ENCODE measurements around the gene CD9. TPM values are rescaled to one million over a fixed set of nuclear protein-coding genes. Genes with fewer than 3 reads are reported as not detected.

Gene CD9, protein sequence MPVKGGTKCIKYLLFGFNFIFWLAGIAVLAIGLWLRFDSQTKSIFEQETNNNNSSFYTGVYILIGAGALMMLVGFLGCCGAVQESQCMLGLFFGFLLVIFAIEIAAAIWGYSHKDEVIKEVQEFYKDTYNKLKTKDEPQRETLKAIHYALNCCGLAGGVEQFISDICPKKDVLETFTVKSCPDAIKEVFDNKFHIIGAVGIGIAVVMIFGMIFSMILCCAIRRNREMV
- 100 to 1,000 TPM; 349 to 416 (median 399) TPM for total RNA-seq

GRCh38 chr12:6200256-6201212 is at the start of gene CD9:
TSS of gene CD9 (plus strand) at chr12:6200400. CDS start at chr12:6200500, 100 bp downstream.
- no peak for DNase-seq (ENCODE audit: extremely low spot score)
- peaks cover 50 to 83% (median 80%) of the 10 kb centered on the region in 4 donors for H3K4me1 ChIP-seq
- WGBS, result 4% methylated on average over 33 of the region's 81 CpGs
- peak within 1 kb of the TSS; percentile 94 to 100 (median 98) for H3K27ac ChIP-seq (replicated peaks in 1 of 4)
- no peaks in the 10 kb centered on the region for H3K36me3 ChIP-seq
- peak within 1 kb of the TSS; percentile 78 to 100 (median 98) for H3K4me3 ChIP-seq
- intact Hi-C loops (cut with DNase I), result loop anchor here (2.0 kb wide), 1 partner anchor 30 kb away; no protein-coding TSS in a partner anchor
- TF ChIP-seq POLR2A (IDR thresholded peaks at IDR 0.05; ENCODE audit: low read depth), result peak; percentile 47
- peak; percentile 83 to 96 for TF ChIP-seq POLR2AphosphoS5 (IDR thresholded peaks at IDR 0.05)
- TF ChIP-seq, protein P1, sequence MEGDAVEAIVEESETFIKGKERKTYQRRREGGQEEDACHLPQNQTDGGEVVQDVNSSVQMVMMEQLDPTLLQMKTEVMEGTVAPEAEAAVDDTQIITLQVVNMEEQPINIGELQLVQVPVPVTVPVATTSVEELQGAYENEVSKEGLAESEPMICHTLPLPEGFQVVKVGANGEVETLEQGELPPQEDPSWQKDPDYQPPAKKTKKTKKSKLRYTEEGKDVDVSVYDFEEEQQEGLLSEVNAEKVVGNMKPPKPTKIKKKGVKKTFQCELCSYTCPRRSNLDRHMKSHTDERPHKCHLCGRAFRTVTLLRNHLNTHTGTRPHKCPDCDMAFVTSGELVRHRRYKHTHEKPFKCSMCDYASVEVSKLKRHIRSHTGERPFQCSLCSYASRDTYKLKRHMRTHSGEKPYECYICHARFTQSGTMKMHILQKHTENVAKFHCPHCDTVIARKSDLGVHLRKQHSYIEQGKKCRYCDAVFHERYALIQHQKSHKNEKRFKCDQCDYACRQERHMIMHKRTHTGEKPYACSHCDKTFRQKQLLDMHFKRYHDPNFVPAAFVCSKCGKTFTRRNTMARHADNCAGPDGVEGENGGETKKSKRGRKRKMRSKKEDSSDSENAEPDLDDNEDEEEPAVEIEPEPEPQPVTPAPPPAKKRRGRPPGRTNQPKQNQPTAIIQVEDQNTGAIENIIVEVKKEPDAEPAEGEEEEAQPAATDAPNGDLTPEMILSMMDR (IDR thresholded peaks at IDR 0.05), result no peak
- no peak for TF ChIP-seq EP300 (IDR thresholded peaks at IDR 0.05)
- H3K9me3 ChIP-seq, result no peaks in the 10 kb centered on the region
- no peaks in the 10 kb centered on the region for H3K27me3 ChIP-seq

DNA sequence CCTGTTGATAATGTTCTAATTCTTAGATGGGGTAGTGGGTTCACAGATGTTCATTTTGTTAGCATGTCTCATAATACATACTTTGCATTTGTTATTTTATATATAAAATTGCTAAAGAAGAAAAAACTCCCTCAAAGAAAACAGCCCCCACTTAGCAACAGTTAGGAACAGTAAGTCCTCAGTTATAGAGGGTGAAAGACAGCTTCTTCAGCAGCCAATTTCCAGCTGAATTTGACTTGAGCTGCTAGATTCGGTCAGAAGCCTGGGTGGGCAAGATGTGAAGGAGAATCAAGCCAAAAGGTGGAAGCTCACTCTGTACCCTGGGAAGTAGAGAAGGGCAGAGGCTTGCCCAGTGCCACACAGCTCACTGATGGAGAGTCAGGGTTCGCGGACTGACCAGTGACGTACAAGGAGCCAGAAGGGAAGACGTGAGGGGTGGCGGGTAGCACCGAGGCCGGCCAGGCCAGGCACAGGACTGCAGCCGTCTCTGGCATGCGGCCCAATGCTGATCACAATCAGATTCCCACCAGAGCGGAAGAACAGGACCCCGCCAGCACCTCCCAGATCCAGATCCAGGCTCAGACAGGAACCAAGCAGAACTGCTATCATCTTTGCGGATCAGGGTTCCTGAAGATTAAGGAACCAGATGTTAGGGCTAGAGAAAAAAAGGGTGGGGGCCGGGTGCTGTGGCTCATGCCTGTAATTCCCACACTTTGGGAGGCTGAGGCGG is 45.3 kb upstream of the CD9 start:
- no peak for DNase-seq (ENCODE audit: extremely low spot score)
- TF ChIP-seq POLR2A (IDR thresholded peaks at IDR 0.05; ENCODE audit: low read depth) (no peak), POLR2AphosphoS5 (IDR thresholded peaks at IDR 0.05) (peak; percentile 35 to 52)
- H3K36me3 ChIP-seq, result no peaks in the 10 kb centered on the region
- intact Hi-C loops (cut with DNase I), result no loop called here
- no peaks in the 10 kb centered on the region for H3K9me3 ChIP-seq
- H3K4me1 ChIP-seq, result peaks cover 0 to 7% (median 0%) of the 10 kb centered on the region in 4 donors
- H3K4me3 ChIP-seq, result no peak overlapping the region
- no peaks in the 10 kb centered on the region for H3K27me3 ChIP-seq
- 87% methylated on average over 14 of the region's 15 CpGs for WGBS
- peak overlapping the region in 2 of 4 donors; percentile 49 to 58 for H3K27ac ChIP-seq (replicated peaks in 1 of 4)

DNA sequence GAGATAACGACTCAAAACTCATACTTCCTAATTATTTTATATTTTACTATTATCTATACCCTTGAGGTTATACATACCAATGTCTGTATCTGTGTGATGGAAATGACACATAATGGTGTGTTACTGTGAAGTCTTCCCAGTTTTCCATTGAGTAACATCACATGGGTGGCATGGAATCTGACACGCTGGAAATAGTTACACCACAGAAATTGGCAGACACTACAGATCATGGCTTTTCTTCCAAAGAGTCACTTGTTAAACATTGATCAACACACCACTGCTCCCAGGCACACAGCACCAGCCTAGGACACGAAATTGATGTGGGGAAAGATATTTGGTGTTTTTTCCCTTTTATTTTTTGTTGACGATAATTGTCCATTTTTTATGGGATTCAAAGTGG is 42.7 kb upstream of the CD9 start:
- Histone ChIP-seq H3K4me1 (peaks cover 10 to 16% (median 11%) of the 10 kb centered on the region in 4 donors), H3K27ac (replicated peaks in 1 of 4) (no peak overlapping the region), H3K36me3 (no peaks in the 10 kb centered on the region), H3K27me3 (no peaks in the 10 kb centered on the region), H3K4me3 (no peak overlapping the region), H3K9me3 (no peaks in the 10 kb centered on the region)
- WGBS, result 95% methylated on average over 4 of the region's 4 CpGs
- TF ChIP-seq, protein P1 (IDR thresholded peaks at IDR 0.05), result no peak
- no peak for DNase-seq (ENCODE audit: extremely low spot score)
- intact Hi-C loops (cut with DNase I), result no loop called here

DNA sequence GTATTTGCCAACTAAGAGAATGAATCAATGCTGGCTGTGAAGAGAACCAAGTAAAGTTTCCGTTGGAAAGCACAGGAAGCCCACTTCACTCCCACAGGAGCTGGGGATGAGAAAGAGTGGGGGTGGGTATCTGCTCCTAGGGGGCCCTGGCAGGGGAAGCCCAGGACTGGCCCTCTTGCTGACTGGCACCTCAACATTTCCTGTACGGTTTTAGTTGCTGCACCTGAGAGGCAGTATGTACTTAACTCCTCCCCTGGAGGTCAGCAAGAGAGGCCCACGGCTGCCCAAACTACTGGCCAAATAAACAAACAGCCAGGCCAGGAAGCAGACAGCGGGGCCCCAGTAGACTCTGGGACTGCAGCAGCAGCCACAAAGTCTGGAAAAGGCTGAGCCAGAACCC is 41.9 kb upstream of the CD9 start:
- Histone ChIP-seq H3K27me3 (no peaks in the 10 kb centered on the region), H3K27ac (replicated peaks in 1 of 4) (no peak overlapping the region), H3K4me1 (peaks cover 10 to 16% (median 11%) of the 10 kb centered on the region in 4 donors), H3K36me3 (no peaks in the 10 kb centered on the region), H3K9me3 (no peaks in the 10 kb centered on the region), H3K4me3 (no peak overlapping the region)
- no peak for DNase-seq (ENCODE audit: extremely low spot score)
- no peak for TF ChIP-seq POLR2AphosphoS5 (IDR thresholded peaks at IDR 0.05)
- no peak for TF ChIP-seq POLR2A (IDR thresholded peaks at IDR 0.05; ENCODE audit: low read depth)
- TF ChIP-seq EP300 (IDR thresholded peaks at IDR 0.05), result no peak
- TF ChIP-seq, protein P1 (IDR thresholded peaks at IDR 0.05), result no peak
- intact Hi-C loops (cut with DNase I), result no loop called here
- 59% methylated on average over 4 of the region's 4 CpGs for WGBS

All from esophagus muscularis mucosa (tissue), 4 donors.